Memory B cell (primary cell): ENCODE measurements around the gene TMEM127.
"Not testable (repeated sequence)": the region's sequence is repeated elsewhere in the genome, so short reads cannot be mapped to it uniquely, and the experiment has no call there.

Source experiments
- ATAC-seq: fragments of 150-1000 bp; cut with Tn5 transposase; 2 replicates; pipeline ENCODE4 v1.10.0; 2021; ENCODE audit warnings: low read depth, mild to moderate bottlenecking, moderate library complexity
- DNase-seq, 2 donors: peaks; one replicate each; pipeline ENCODE4 v3.0.0; 2022; ENCODE audit warnings: low spot score in 2 of 2
- H3K27ac Mint-ChIP-seq: one replicate; pipeline ENCODE4 v1.8.0; 2022; ENCODE audit warnings: mild to moderate bottlenecking, moderate library complexity, mixed read lengths
- H3K27me3 Mint-ChIP-seq: one replicate; pipeline ENCODE4 v1.8.0; 2022; ENCODE audit warnings: mixed read lengths
- H3K36me3 Mint-ChIP-seq: one replicate; pipeline ENCODE4 v1.8.0; 2022; ENCODE audit warnings: mild to moderate bottlenecking, mixed read lengths
- H3K4me1 Mint-ChIP-seq: one replicate; pipeline ENCODE4 v1.8.0; 2022; ENCODE audit warnings: mixed read lengths
- H3K4me3 Mint-ChIP-seq: one replicate; pipeline ENCODE4 v1.8.0; 2022; ENCODE audit warnings: mild to moderate bottlenecking, moderate library complexity, mixed read lengths
- H3K9me3 Mint-ChIP-seq: one replicate; pipeline ENCODE4 v1.8.0; 2022; ENCODE audit warnings: mixed read lengths

The TMEM127 gene

DNA sequence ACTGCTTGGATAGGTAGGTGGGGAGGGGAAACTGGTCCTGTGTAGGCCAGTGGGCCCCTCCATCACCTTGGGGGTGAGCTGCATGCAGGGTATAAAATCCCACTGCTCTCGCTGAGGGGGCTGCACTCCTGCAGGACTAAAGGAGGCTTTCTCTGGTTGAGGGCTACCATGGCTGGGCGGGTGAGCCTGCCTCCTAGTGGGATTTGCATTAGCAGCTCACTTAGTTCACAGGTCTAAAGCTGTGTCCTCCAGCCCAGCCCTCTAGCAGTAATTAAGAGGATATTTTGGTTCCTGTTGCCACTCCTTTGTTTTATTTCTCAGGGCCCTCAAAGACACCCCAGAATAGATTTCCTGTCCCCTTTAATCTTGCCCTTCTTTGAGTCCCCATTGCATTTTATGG lies 24.6 kb downstream of the TMEM127 start:
- no peak for ATAC-seq

GRCh38 chr2:96240341-96241038 lies 25.3 kb downstream of the TMEM127 start:
- H3K9me3 Mint-ChIP-seq: no peaks in the 10 kb centered on the region
- H3K4me3 Mint-ChIP-seq: no peak overlapping the region
- DNase-seq (no peak), ATAC-seq (no peak)
- no peak overlapping the region for H3K27ac Mint-ChIP-seq
- H3K4me1 Mint-ChIP-seq: peaks cover 19% of the 10 kb centered on the region
- no peaks in the 10 kb centered on the region for H3K27me3 Mint-ChIP-seq
- peaks cover 5% of the 10 kb centered on the region for H3K36me3 Mint-ChIP-seq

More for the DNA sequence above, 24.6 kb downstream of the TMEM127 start:
- peaks cover 3% of the 10 kb centered on the region for H3K9me3 Mint-ChIP-seq
- H3K27me3 Mint-ChIP-seq: no peaks in the 10 kb centered on the region
- peak overlapping the region; percentile 65 for H3K4me3 Mint-ChIP-seq
- DNase-seq: no peak
- peaks cover 27% of the 10 kb centered on the region for H3K4me1 Mint-ChIP-seq
- H3K36me3 Mint-ChIP-seq: peaks cover 7% of the 10 kb centered on the region
- H3K27ac Mint-ChIP-seq: peak overlapping the region; percentile 92

DNA sequence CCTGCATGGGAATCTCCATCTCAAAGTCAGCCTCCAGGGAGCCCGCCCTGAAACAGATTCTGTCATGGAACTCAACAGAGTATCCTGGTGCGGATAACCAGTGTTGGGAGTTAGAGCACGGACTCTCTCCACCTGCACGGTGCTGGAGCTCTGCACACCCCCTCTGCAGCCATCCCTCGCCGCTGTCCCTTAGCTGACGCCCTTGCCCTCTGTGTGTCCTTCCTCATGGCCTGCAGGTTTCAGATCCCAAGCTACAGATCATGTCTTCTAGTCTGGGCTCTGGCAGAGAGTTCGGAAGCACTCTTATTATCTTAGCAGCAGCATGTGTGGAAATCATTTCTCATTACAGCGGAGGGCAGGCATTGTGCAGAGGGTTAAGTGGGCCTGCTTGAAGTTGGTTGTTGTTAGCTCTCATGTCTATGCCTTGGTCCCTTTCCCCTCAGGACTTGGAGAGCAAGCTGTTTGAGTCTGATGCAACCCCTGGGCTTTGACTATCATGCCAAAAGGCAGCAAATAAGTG lies 26.0 kb downstream of the TMEM127 start:
- Mint-ChIP-seq H3K4me1 (peaks cover 16% of the 10 kb centered on the region), H3K9me3 (no peaks in the 10 kb centered on the region), H3K4me3 (no peak overlapping the region), H3K27me3 (no peaks in the 10 kb centered on the region), H3K36me3 (peaks cover 5% of the 10 kb centered on the region), H3K27ac (no peak overlapping the region)
- DNase-seq (no peak), ATAC-seq (no peak)

DNA sequence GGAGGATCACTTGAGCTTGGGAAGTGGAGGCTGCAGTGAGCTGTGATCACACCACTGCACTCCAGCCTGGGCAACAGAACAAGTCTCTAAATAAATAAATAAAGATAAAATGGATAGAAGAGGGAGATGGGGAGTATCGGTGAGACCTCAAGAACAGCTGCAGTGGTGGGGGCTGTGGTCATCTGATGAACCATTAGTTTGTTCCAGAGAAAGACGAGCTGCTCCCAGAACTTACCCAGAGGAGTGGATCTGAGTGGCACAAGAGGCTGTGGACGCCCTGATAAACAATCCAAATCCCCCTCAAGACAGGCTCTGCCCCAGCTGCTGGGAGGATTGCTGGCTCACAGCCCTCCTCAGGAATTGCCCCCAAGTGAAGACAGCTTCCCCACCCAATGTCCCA lies 26.7 kb downstream of the TMEM127 start:
- Mint-ChIP-seq H3K27me3 (no peaks in the 10 kb centered on the region), H3K27ac (no peak overlapping the region), H3K4me1 (peaks cover 17% of the 10 kb centered on the region), H3K36me3 (peaks cover 5% of the 10 kb centered on the region), H3K9me3 (no peaks in the 10 kb centered on the region), H3K4me3 (no peak overlapping the region)
- DNase-seq (no peak), ATAC-seq (no peak)

DNA sequence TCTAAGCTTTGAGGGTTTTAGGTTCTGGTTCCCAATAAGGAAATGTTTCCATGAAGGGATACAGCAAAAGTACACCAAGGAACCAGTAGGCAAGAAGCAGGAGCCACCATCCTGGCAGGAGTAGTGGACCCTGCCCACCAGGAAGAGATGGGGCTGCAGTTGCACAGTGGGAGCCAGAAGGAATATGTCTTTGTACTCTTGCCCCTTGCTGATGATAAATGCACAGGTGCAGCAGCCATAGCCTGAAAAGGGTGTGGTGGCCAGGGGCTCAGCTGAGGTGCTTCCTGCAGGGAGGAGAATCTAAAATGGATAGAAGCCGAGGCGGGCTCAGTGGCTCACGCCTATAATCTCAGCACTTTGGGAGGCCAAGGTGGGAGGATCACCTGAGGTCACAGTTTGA lies 27.5 kb downstream of the TMEM127 start:
- ATAC-seq: no peak
- H3K36me3 Mint-ChIP-seq: peaks cover 5% of the 10 kb centered on the region
- DNase-seq: no peak
- peaks cover 22% of the 10 kb centered on the region for H3K4me1 Mint-ChIP-seq
- H3K4me3 Mint-ChIP-seq: no peak overlapping the region
- no peaks in the 10 kb centered on the region for H3K27me3 Mint-ChIP-seq
- H3K27ac Mint-ChIP-seq: no peak overlapping the region
- H3K9me3 Mint-ChIP-seq: no peaks in the 10 kb centered on the region

DNA sequence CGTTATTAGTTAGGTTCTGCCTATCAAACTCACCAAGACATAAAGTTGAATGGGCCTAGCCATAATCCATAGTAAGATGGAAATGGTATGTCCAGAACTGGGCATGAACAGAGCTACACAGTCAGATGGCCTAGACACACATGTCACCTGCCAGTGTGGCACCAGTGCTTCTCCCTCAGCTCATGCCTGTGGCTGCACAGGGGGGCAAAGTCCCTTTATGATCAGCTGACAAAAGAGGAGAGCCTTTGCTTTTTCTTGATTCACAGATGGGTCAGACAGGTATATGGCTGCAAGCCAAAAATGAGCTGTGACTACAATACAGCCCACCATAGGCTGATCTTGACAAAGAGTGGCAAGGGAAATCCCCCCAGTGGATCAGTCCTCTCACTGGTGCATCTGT lies 28.9 kb downstream of the TMEM127 start:
- no peak for ATAC-seq
- H3K4me1 Mint-ChIP-seq: peaks cover 17% of the 10 kb centered on the region
- no peak for DNase-seq
- H3K27me3 Mint-ChIP-seq: no peaks in the 10 kb centered on the region
- H3K9me3 Mint-ChIP-seq: no peaks in the 10 kb centered on the region
- H3K4me3 Mint-ChIP-seq: no peak overlapping the region
- H3K36me3 Mint-ChIP-seq: peaks cover 5% of the 10 kb centered on the region
- H3K27ac Mint-ChIP-seq: no peak overlapping the region

DNA sequence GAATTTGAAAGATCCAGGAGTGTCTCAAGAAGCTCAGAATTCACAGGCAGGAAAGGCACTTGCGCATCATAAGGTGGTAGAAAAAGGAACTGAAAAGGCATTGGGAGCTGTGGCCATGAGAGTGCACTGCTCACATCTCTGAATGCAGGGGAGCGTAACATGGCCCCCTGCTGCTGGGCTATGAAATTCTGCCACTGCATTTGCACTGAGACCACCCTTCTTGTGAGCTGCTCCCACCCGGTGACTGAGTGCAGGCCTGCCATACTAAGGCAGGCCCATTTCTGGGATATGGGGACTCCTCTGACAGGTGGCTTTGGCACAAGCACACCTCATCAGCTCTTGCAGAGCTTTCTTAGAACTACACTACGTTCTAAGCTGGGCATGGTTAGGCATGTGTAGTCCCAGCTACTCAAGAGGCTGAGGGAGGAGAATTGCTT lies 31.9 kb downstream of the TMEM127 start:
- DNase-seq (peak in 1 of 2 donors; percentile 25), ATAC-seq (peak; percentile 99)
- no peaks in the 10 kb centered on the region for H3K9me3 Mint-ChIP-seq
- no peaks in the 10 kb centered on the region for H3K27me3 Mint-ChIP-seq
- H3K27ac Mint-ChIP-seq: peak overlapping the region; percentile 4
- H3K36me3 Mint-ChIP-seq: peaks cover 2% of the 10 kb centered on the region
- peaks cover 14% of the 10 kb centered on the region for H3K4me1 Mint-ChIP-seq
- no peak overlapping the region for H3K4me3 Mint-ChIP-seq

GRCh38 chr2:96233436-96233835 lies 32.4 kb downstream of the TMEM127 start:
- no peak overlapping the region for H3K4me3 Mint-ChIP-seq
- no peaks in the 10 kb centered on the region for H3K27me3 Mint-ChIP-seq
- peak overlapping the region; percentile 4 for H3K27ac Mint-ChIP-seq
- DNase-seq (no peak), ATAC-seq (no peak)
- no peaks in the 10 kb centered on the region for H3K9me3 Mint-ChIP-seq
- H3K4me1 Mint-ChIP-seq: peaks cover 14% of the 10 kb centered on the region
- H3K36me3 Mint-ChIP-seq: peaks cover 2% of the 10 kb centered on the region

GRCh38 chr2:96231316-96231715 lies 34.5 kb downstream of the TMEM127 start:
- DNase-seq (no peak), ATAC-seq (no peak)
- Mint-ChIP-seq H3K9me3 (no peaks in the 10 kb centered on the region), H3K4me1 (peaks cover 14% of the 10 kb centered on the region), H3K27ac (no peak overlapping the region), H3K36me3 (no peaks in the 10 kb centered on the region), H3K27me3 (no peaks in the 10 kb centered on the region), H3K4me3 (no peak overlapping the region)

DNA sequence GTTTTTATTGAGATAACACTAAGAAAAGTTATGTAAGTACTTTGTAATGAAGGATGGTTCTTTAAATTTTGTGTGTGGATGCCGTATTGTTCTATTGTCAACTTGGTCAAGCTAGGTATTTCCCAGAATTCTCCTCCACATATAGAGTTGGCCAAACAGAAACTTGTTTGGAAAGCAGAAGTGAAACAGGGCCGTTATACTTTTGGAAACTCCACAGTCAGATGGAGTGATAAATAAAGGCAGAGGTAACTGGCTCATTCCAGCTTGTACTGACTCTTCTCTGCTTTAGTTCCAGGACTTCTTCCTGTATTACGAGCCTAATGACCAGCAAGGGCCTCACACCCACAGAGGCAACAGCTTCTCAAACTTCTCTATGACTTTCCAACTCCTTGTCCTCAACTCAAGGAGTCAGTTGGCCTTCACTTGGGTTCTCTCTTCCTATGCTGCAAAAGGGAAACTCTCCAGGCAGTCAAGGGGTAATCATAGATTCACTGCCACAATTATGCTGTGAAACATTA lies 40.7 kb downstream of the TMEM127 start:
- Mint-ChIP-seq H3K36me3 (no peaks in the 10 kb centered on the region), H3K4me1 (peaks cover 9% of the 10 kb centered on the region), H3K9me3 (no peaks in the 10 kb centered on the region), H3K4me3 (peak overlapping the region; percentile 28), H3K27ac (peak overlapping the region; percentile 91), H3K27me3 (no peaks in the 10 kb centered on the region)
- peak in 1 of 2 donors; percentile 40 for DNase-seq
- peak; percentile 99 for ATAC-seq

GRCh38 chr2:96221106-96221505 lies 44.7 kb downstream of the TMEM127 start:
- ATAC-seq: not testable (repeated sequence)

DNA sequence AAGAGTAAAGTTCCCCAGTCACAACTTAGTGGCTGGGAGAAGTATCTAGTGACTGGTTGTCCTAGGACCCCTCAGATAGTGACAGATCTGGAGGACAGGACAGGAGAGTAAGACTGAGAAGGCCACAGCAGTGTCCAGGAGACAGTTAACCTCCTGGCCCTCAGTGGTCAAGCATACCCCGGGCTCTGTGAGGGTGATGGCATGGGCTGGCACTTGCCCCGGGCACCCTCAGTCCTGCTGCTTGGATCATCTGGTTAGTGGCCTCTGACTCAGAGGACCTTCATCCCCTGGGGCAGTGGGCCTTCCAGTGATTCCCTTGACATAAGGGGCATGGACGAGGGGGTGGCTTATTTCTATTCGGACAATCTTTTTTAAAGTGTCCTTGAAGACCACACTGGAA lies 45.8 kb downstream of the TMEM127 start:
- H3K4me3 Mint-ChIP-seq, H3K27me3 Mint-ChIP-seq, H3K4me1 Mint-ChIP-seq, H3K36me3 Mint-ChIP-seq, H3K27ac Mint-ChIP-seq, DNase-seq, H3K9me3 Mint-ChIP-seq, ATAC-seq: not testable (repeated sequence)

More at GRCh38 chr2:96221106-96221505, 44.7 kb downstream of the TMEM127 start:
- DNase-seq, H3K4me1 Mint-ChIP-seq, H3K9me3 Mint-ChIP-seq, H3K36me3 Mint-ChIP-seq, H3K4me3 Mint-ChIP-seq, H3K27me3 Mint-ChIP-seq, H3K27ac Mint-ChIP-seq: not testable (repeated sequence)

GRCh38 chr2:96218508-96219131 lies 47.2 kb downstream of the TMEM127 start:
- DNase-seq (no peak), ATAC-seq (no peak)
- Mint-ChIP-seq H3K9me3 (no peaks in the 10 kb centered on the region), H3K36me3 (peaks cover 3% of the 10 kb centered on the region), H3K4me3 (no peak overlapping the region), H3K27me3 (no peaks in the 10 kb centered on the region), H3K27ac (no peak overlapping the region), H3K4me1 (peaks cover 5% of the 10 kb centered on the region)

GRCh38 chr2:96214554-96214953 lies 51.2 kb downstream of the TMEM127 start:
- peaks cover 3% of the 10 kb centered on the region for H3K36me3 Mint-ChIP-seq
- H3K27ac Mint-ChIP-seq: no peak overlapping the region
- H3K27me3 Mint-ChIP-seq: no peaks in the 10 kb centered on the region
- H3K9me3 Mint-ChIP-seq: no peaks in the 10 kb centered on the region
- H3K4me1 Mint-ChIP-seq: peaks cover 14% of the 10 kb centered on the region
- no peak overlapping the region for H3K4me3 Mint-ChIP-seq
- no peak for DNase-seq
- no peak for ATAC-seq
